PC-9 (cell line): Measurements from ENCODE around the gene ATP2C2. TPM values are rescaled to one million over a fixed set of nuclear protein-coding genes. Genes with fewer than 3 reads are reported as not detected.

Experiments used
- BruUV-seq: library from RNA; stranded (reverse); fragments of 400-500 nt; replicated peaks from 2 replicates; lab custom pipeline; 2021; lab: Mats Ljungman, UMichigan
- CTCF ChIA-PET: fragments of 300-600 bp; sonication (Branson Sonifier 250); formaldehyde crosslinking; loops from one replicate; lab custom pipeline; 2022; ENCODE audit warnings: antibody characterized with exemption; lab: Charles Lee
- POLR2A ChIA-PET: fragments of 300-600 bp; sonication (Branson Sonifier 250); formaldehyde crosslinking; loops from one replicate; lab custom pipeline; 2022; ENCODE audit warnings: antibody characterized with exemption; ENCODE audit not compliant: unreplicated experiment; lab: Charles Lee
- DNase-seq, 2 experiments: peaks; one replicate each; pipeline versions ENCODE4 v3.0.0 to v3.0.0-alpha.2; 2015 to 2022; ENCODE audit warnings: mixed read lengths in 1 of 2
- H2AFZ ChIP-seq: fragments of 200-600 bp; sonication (generic); 2 replicates; pipeline ENCODE4 v1.8.1; 2017; ENCODE audit warnings: antibody characterized with exemption
- H3F3A ChIP-seq: fragments of 200-600 bp; sonication (generic); 2 replicates; pipeline ENCODE4 v1.8.1; 2017; ENCODE audit warnings: antibody characterized with exemption, mild to moderate bottlenecking, low read depth; ENCODE audit not compliant: insufficient read depth
- H3K27ac ChIP-seq: fragments of 200-600 bp; sonication (generic); 2 replicates; pipeline ENCODE4 v1.6.1; 2016; ENCODE audit warnings: mixed run types
- H3K27me3 ChIP-seq: fragments of 200-600 bp; sonication (generic); 2 replicates; pipeline ENCODE4 v1.6.1; 2016; ENCODE audit warnings: low read depth, mixed run types; ENCODE audit not compliant: insufficient read depth
- H3K36me3 ChIP-seq: fragments of 200-600 bp; sonication (generic); 2 replicates; pipeline ENCODE4 v1.6.1; 2016; ENCODE audit warnings: low read depth, mixed run types
- H3K4me1 ChIP-seq: fragments of 200-600 bp; sonication (generic); replicated peaks from 2 replicates; pipeline ENCODE4 v1.6.1; 2016; ENCODE audit warnings: mixed run types; ENCODE audit not compliant: insufficient read depth
- H3K4me2 ChIP-seq: fragments of 200-600 bp; sonication (generic); 2 replicates; pipeline ENCODE4 v1.6.1; 2017; ENCODE audit warnings: mixed run types
- H3K4me3 ChIP-seq: fragments of 200-600 bp; sonication (generic); 2 replicates; pipeline ENCODE4 v1.6.1; 2016; ENCODE audit warnings: mixed run types
- H3K79me2 ChIP-seq: fragments of 200-600 bp; sonication (generic); 2 replicates; pipeline ENCODE4 v1.6.1; 2017; ENCODE audit warnings: low read depth, mixed run types
- H3K9me2 ChIP-seq: fragments of 200-600 bp; sonication (generic); 2 replicates; pipeline ENCODE4 v1.8.1; 2017; ENCODE audit warnings: mild to moderate bottlenecking; ENCODE audit not compliant: insufficient read depth
- H3K9me3 ChIP-seq: fragments of 200-600 bp; sonication (generic); 2 replicates; pipeline ENCODE4 v1.8.1; 2016; ENCODE audit warnings: low read depth; ENCODE audit not compliant: insufficient read depth
- H4K20me1 ChIP-seq: fragments of 200-600 bp; sonication (generic); 2 replicates; pipeline ENCODE4 v1.8.1; 2017; ENCODE audit not compliant: insufficient read depth
- CTCF ChIP-seq: fragments of 200-600 bp; sonication (generic); conservative IDR thresholded peaks from 2 replicates; pipeline ENCODE4 v1.6.1; 2017; ENCODE audit warnings: mixed run types, antibody characterized with exemption, mild to moderate bottlenecking, moderate library complexity
- EZH2 ChIP-seq: fragments of 200-600 bp; sonication (generic); IDR thresholded peaks from 2 replicates; pipeline ENCODE4 v1.8.0; 2017; ENCODE audit warnings: antibody characterized with exemption, low read depth
- intact Hi-C: fragments of 100-400 bp; cut with micrococcal nuclease; formaldehyde crosslinking; loops from one replicate; pipeline ENCODE4 v1.10.0; 2022; ENCODE audit not compliant: unreplicated experiment
- total RNA-seq: library from RNA; stranded (reverse); gene quantifications from 2 replicates; pipeline ENCODE4 v1.2.3, GENCODE V29; 2021

Gene ATP2C2
- total RNA-seq, 1 experiment from 2014 or later: 17.2 TPM

GRCh38 chr16:84483882-84484565 is 115.7 kb downstream of the ATP2C2 start:
- ChIA-PET POLR2A (no interaction called here), CTCF (interaction anchor here (0.6 kb wide), 1 partner anchor 194 kb away, joined by 3 read pairs; no protein-coding TSS in a partner anchor)
- H3K36me3 ChIP-seq: peaks cover 20% of the 10 kb centered on the region
- peaks cover 2% of the 10 kb centered on the region; the same call in 1 of the 2 replicates for H3F3A ChIP-seq
- H3K4me1 ChIP-seq: no peaks in the 10 kb centered on the region
- H3K9me2 ChIP-seq: no peaks in the 10 kb centered on the region
- H3K9me3 ChIP-seq: no peaks in the 10 kb centered on the region
- H4K20me1 ChIP-seq: no peaks in the 10 kb centered on the region; the same call in 1 of the 2 replicates
- H3K27ac ChIP-seq: no peak overlapping the region
- no peak overlapping the region for H3K4me2 ChIP-seq
- no peaks in the 10 kb centered on the region for H3K79me2 ChIP-seq
- TF ChIP-seq EZH2: no peak
- no peak for TF ChIP-seq CTCF
- intact Hi-C loops: loop anchor here (2.0 kb wide), 1 partner anchor 399 kb away; no protein-coding TSS in a partner anchor
- DNase-seq: no peak
- H2AFZ ChIP-seq: no peak overlapping the region
- no peaks in the 10 kb centered on the region for H3K27me3 ChIP-seq
- no peak overlapping the region for H3K4me3 ChIP-seq
- no TSS peak for BruUV-seq

DNA sequence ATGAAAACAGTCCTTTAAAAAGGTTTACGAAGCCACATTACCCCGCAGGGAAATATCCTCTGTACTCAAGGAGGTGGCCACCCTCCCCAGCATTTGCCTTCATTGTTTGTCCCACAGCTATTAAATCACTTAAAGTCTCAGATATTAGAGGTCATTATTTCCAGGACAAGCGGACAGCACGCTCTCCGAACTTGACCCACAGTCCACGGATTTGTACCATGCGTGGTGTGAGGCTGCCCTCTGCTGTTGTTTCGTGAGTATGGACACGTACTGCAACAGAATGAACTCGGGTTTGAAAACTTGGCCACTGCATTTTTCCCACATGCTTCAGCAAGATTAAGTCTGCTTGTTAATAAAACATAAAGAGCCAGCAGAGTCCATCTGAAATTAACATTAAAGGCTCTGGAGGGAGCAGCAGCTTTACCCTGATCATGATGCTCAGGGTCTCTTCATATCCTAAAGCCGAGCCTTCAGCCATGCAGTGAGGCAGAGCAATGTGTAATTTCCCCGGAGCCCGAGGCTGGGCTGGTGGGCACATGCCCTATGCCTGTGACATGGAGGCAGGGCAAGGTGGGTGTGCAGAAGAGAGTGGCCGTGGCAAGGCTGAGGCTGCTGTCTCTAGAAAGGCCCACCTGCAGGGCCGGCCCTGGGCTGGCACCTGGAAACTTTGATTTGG is 116.4 kb downstream of the ATP2C2 start:
- H3K36me3 ChIP-seq: peaks cover 26% of the 10 kb centered on the region; the same call in 1 of the 2 replicates
- H3K4me2 ChIP-seq: no peak overlapping the region
- no peaks in the 10 kb centered on the region for H3F3A ChIP-seq
- H3K79me2 ChIP-seq: no peaks in the 10 kb centered on the region
- H3K9me3 ChIP-seq: no peaks in the 10 kb centered on the region
- no peak overlapping the region for H3K27ac ChIP-seq
- CTCF ChIA-PET: interaction anchor here (0.6 kb wide), 1 partner anchor 194 kb away, joined by 3 read pairs; no protein-coding TSS in a partner anchor
- H3K27me3 ChIP-seq: no peaks in the 10 kb centered on the region
- H4K20me1 ChIP-seq: no peaks in the 10 kb centered on the region; the same call in 1 of the 2 replicates
- POLR2A ChIA-PET: no interaction called here
- no peak overlapping the region for H2AFZ ChIP-seq
- H3K9me2 ChIP-seq: no peaks in the 10 kb centered on the region
- intact Hi-C loops: loop anchor here (2.0 kb wide), 1 partner anchor 400 kb away; no protein-coding TSS in a partner anchor
- no peak overlapping the region for H3K4me3 ChIP-seq
- peak in 1 of 2 experiments; percentile 31 for DNase-seq
- no peak for TF ChIP-seq EZH2
- peak; percentile 81 for TF ChIP-seq CTCF
- no peaks in the 10 kb centered on the region for H3K4me1 ChIP-seq
- no TSS peak for BruUV-seq

DNA sequence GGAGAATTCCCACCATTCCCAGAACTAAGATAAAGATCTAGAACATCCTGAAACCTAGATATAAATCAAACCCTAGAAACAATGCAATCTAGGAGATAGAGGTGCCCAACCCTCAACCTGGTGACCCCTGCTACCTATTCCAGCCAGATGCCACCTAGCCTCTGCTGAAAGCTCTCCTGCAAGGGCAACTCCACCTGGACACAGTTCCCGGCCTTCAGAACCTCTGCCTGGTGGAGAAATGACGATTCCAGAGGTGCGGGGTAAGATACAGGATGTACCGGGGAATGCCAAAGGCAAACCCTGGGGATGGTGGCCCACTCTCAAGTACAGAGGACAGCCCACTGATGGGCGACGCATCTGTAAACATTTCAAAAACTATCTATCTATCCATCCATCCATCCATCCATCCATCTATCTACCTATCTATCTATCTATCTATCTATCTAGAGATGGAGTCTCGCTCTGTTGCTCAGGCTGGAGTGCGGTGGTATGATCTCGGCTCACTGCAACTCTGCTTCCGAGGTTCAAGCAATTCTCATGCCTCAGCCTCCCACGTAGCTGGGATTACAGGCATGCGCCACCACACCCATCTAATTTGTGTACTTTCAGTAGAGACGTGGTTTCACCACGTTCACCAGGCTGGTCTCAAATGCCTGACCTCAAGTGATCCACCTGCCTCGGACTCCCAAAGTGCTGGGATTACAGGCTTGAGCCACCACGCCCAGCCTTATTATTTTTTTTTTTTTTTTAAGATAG is 117.1 kb downstream of the ATP2C2 start:
- H2AFZ ChIP-seq: no peak overlapping the region
- H3K27me3 ChIP-seq: no peaks in the 10 kb centered on the region
- TF ChIP-seq CTCF (no peak), EZH2 (no peak)
- ChIA-PET CTCF (no interaction called here), POLR2A (no interaction called here)
- no peak overlapping the region for H3K4me3 ChIP-seq
- H3K27ac ChIP-seq: no peak overlapping the region
- BruUV-seq: TSS peak; percentile 10
- H3K9me3 ChIP-seq: no peaks in the 10 kb centered on the region
- H3K4me1 ChIP-seq: no peaks in the 10 kb centered on the region
- H3K36me3 ChIP-seq: peaks cover 30% of the 10 kb centered on the region
- H3K9me2 ChIP-seq: no peaks in the 10 kb centered on the region
- no peaks in the 10 kb centered on the region; the same call in 1 of the 2 replicates for H4K20me1 ChIP-seq
- intact Hi-C loops: loop anchor here (2.0 kb wide), 1 partner anchor 401 kb away; no protein-coding TSS in a partner anchor
- H3K79me2 ChIP-seq: no peaks in the 10 kb centered on the region
- no peak overlapping the region for H3K4me2 ChIP-seq
- no peak for DNase-seq
- no peaks in the 10 kb centered on the region for H3F3A ChIP-seq
